Muscle layer of duodenum (tissue), 2 donors: ENCODE measurements around the gene SURF2.

Experiments used
- H3K27ac ChIP-seq: one replicate; pipeline ENCODE4 v1.7.0; 2013; ENCODE audit warnings: mild to moderate bottlenecking, low read length
- H3K27me3 ChIP-seq: one replicate; pipeline ENCODE4 v1.7.0; 2013; ENCODE audit warnings: low read depth, mild to moderate bottlenecking, control low read depth, low read length
- H3K36me3 ChIP-seq, 2 donors: one replicate each; pipeline ENCODE4 v1.7.0; 2013; ENCODE audit warnings: low read length in 2 of 2, control low read depth in 1 of 2, mild to moderate bottlenecking in 1 of 2; ENCODE audit not compliant: insufficient read depth in 2 of 2, control insufficient read depth in 1 of 2
- H3K4me1 ChIP-seq, 2 donors: one replicate each; pipeline ENCODE4 v1.7.0; 2013; ENCODE audit warnings: low read length in 2 of 2, mild to moderate bottlenecking in 2 of 2, control low read depth in 1 of 2, moderate library complexity in 1 of 2; ENCODE audit not compliant: insufficient read depth in 2 of 2, control insufficient read depth in 1 of 2
- H3K4me3 ChIP-seq, 2 donors: one replicate each; pipeline ENCODE4 v1.7.0; 2013; ENCODE audit warnings: low read length in 2 of 2, low read depth in 1 of 2, mild to moderate bottlenecking in 1 of 2
- H3K9me3 ChIP-seq, 2 donors: one replicate each; pipeline ENCODE4 v1.7.0; 2013; ENCODE audit warnings: low read length in 2 of 2, control low read depth in 1 of 2, mild to moderate bottlenecking in 1 of 2; ENCODE audit not compliant: control insufficient read depth in 1 of 2
- donor health status: healthy.

SURF2 gene

DNA sequence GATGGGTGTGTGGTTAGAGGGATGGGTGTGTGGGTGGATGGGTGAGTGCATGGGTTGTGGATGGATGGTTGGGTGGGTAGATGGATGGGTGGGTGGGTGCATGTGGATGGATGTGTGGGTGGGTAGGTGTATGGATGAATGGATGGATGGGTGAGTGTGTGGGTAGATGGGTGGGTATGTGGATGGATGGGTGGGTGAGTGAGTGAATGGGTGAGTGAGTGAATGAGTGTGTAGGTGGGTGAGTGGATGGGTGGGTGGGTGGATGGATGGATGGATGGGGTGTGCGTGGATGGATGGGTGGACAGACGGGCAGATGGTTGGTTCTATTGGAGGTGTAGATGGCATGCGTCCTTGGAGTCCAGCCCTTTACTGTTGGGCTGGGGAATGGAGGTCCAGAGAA is 37.0 kb downstream of the SURF2 start:
- H3K36me3 ChIP-seq, result no peaks in the 10 kb centered on the region
- no peak overlapping the region for H3K4me3 ChIP-seq
- no peaks in the 10 kb centered on the region for H3K4me1 ChIP-seq
- H3K27ac ChIP-seq, result no peak overlapping the region
- peaks cover 3% of the 10 kb centered on the region for H3K27me3 ChIP-seq
- H3K9me3 ChIP-seq, result no peaks in the 10 kb centered on the region

GRCh38 chr9:133394687-133395271 is 38.4 kb downstream of the SURF2 start:
- H3K27ac ChIP-seq, result no peak overlapping the region
- H3K27me3 ChIP-seq, result peaks cover 3% of the 10 kb centered on the region
- no peaks in the 10 kb centered on the region for H3K36me3 ChIP-seq
- no peaks in the 10 kb centered on the region for H3K4me1 ChIP-seq
- no peak overlapping the region for H3K4me3 ChIP-seq
- no peaks in the 10 kb centered on the region for H3K9me3 ChIP-seq

DNA sequence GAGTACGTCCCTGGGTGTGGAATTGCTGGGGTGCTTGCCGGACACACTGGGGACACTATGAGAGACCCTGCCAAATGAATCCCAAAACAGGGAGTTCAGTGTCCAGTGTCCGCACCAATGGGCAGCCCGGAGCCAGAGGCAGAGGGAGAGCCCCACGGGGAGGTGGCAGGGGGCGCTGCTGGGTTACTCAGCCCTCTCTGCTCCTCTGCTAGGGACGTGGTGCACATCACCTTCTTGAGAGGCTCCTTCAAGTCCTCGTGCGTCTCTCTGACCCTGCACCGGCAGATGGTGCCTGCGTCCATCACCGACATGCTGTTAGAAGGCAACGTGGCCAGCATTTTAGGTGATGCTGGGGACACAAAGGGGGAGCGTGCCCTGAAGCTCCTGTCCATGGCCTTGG is 40.6 kb downstream of the SURF2 start:
- Histone ChIP-seq H3K9me3 (no peaks in the 10 kb centered on the region), H3K36me3 (peaks cover 0 to 4% of the 10 kb centered on the region in 2 donors), H3K27ac (no peak overlapping the region), H3K4me3 (no peak overlapping the region), H3K4me1 (no peaks in the 10 kb centered on the region), H3K27me3 (no peaks in the 10 kb centered on the region)

- no peaks in the 10 kb centered on the region for H3K9me3 ChIP-seq
- no peak overlapping the region for H3K27ac ChIP-seq
- no peaks in the 10 kb centered on the region for H3K27me3 ChIP-seq
- H3K4me1 ChIP-seq, result no peaks in the 10 kb centered on the region
- H3K4me3 ChIP-seq, result no peak overlapping the region
- H3K36me3 ChIP-seq, result peaks cover 0 to 8% of the 10 kb centered on the region in 2 donors
Observed at GRCh38 chr9:133397370-133397769, 41.0 kb downstream of the SURF2 start.

GRCh38 chr9:133397895-133398294 is 41.5 kb downstream of the SURF2 start:
- Histone ChIP-seq H3K4me3 (no peak overlapping the region), H3K36me3 (peaks cover 0 to 11% of the 10 kb centered on the region in 2 donors), H3K27ac (no peak overlapping the region), H3K27me3 (no peaks in the 10 kb centered on the region), H3K9me3 (no peaks in the 10 kb centered on the region), H3K4me1 (no peaks in the 10 kb centered on the region)

DNA sequence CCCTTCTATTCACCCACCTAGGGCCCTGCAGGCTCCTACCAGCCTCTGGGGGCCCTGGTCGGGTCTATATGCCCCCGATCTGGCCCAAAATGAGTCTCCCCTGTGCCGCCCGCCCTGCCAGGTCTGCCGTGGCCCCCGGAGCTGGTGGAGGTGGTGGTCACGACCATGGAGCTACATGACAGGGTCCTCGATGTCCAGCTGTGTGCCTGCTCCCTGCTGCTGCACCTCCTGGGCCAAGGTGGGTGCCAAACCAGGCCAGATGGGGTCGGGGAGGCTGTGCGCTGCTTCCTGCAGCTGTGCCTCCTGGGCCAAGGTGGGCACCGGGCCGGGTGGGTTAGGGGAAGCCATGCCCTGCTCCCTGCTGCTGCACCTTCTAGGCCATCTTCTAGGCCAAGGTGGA is 43.9 kb downstream of the SURF2 start:
- no peaks in the 10 kb centered on the region for H3K4me1 ChIP-seq
- peaks cover 0 to 18% of the 10 kb centered on the region in 2 donors for H3K36me3 ChIP-seq
- H3K4me3 ChIP-seq, result no peak overlapping the region
- H3K9me3 ChIP-seq, result no peaks in the 10 kb centered on the region
- H3K27me3 ChIP-seq, result no peaks in the 10 kb centered on the region
- H3K27ac ChIP-seq, result no peak overlapping the region

GRCh38 chr9:133401588-133401987 is 45.2 kb downstream of the SURF2 start:
- peaks cover 4 to 31% of the 10 kb centered on the region in 2 donors for H3K36me3 ChIP-seq
- H3K4me3 ChIP-seq, result no peak overlapping the region
- H3K27ac ChIP-seq, result no peak overlapping the region
- no peaks in the 10 kb centered on the region for H3K27me3 ChIP-seq
- no peaks in the 10 kb centered on the region for H3K4me1 ChIP-seq
- no peaks in the 10 kb centered on the region for H3K9me3 ChIP-seq

DNA sequence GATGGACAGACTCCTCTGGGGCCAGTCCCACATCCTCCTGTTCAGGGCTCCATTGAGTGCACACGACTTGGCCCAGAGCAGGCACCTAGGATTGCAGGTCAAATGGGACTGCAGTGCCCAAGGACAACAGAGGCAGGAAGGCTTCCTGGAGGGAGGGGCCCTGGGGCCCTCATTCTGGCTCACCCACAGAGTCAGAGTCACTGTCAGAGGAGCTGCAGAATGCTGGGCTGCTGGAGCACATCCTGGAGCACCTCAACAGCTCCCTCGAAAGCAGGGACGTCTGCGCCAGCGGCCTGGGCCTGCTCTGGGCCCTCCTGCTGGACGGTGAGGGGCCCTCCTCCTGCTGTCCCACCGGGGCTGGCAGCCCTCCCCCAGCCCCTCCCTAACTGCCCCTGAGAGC is 46.3 kb downstream of the SURF2 start:
- H3K27me3 ChIP-seq, result no peaks in the 10 kb centered on the region
- peaks cover 11 to 42% of the 10 kb centered on the region in 2 donors for H3K36me3 ChIP-seq
- no peak overlapping the region for H3K27ac ChIP-seq
- no peaks in the 10 kb centered on the region for H3K4me1 ChIP-seq
- no peaks in the 10 kb centered on the region for H3K9me3 ChIP-seq
- no peak overlapping the region for H3K4me3 ChIP-seq

DNA sequence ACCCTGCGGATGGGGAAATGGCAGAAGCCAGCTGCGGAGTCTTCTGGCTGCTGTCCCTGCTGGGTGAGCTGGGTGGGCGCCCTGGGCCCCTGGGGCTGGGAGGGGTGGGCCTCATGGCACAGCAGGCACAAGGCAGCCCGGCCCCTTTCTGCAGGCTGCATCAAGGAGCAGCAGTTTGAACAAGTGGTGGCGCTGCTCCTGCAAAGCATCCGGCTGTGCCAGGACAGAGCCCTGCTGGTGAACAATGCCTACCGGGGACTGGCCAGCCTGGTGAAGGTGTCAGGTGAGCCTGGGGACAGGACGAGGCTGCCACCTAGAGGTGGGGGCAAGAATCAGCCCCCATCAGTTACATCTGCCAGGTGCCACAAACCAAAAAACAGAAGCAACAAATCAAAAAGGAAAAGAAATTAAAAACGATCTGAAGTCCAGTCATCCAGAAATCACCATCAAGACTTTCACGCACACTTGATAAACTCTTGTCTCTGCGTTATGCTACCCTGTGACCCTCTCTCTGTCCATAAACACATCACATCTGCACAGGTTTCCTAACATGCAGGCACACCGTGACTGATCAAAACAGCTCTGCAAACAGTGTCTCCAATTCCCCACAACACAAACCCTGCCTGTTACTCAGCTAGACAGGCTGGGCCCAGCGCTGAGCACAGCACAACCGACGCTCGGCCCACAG is 47.6 kb downstream of the SURF2 start:
- Histone ChIP-seq H3K27me3 (no peaks in the 10 kb centered on the region), H3K27ac (no peak overlapping the region), H3K4me3 (no peak overlapping the region), H3K4me1 (no peaks in the 10 kb centered on the region), H3K36me3 (peaks cover 15 to 53% of the 10 kb centered on the region in 2 donors), H3K9me3 (no peaks in the 10 kb centered on the region)

- no peak overlapping the region for H3K27ac ChIP-seq
- no peaks in the 10 kb centered on the region for H3K9me3 ChIP-seq
- no peaks in the 10 kb centered on the region for H3K27me3 ChIP-seq
- no peak overlapping the region for H3K4me3 ChIP-seq
- peaks cover 20 to 55% of the 10 kb centered on the region in 2 donors for H3K36me3 ChIP-seq
- no peaks in the 10 kb centered on the region for H3K4me1 ChIP-seq
Observed at GRCh38 chr9:133404454-133405002, 48.2 kb downstream of the SURF2 start.

- Histone ChIP-seq H3K36me3 (peaks cover 30 to 68% of the 10 kb centered on the region in 2 donors), H3K9me3 (no peaks in the 10 kb centered on the region), H3K27ac (no peak overlapping the region), H3K4me1 (no peaks in the 10 kb centered on the region), H3K27me3 (no peaks in the 10 kb centered on the region), H3K4me3 (no peak overlapping the region)
Observed at GRCh38 chr9:133405508-133406438, 49.4 kb downstream of the SURF2 start.
